Peyer's patch (tissue), 4 donors: Measurements from ENCODE around the gene CNFN.

Experiments
- POLR2A ChIP-seq, 2 donors: fragments of 450-650 bp; IDR thresholded peaks; one replicate each; pipeline ENCODE4 v1.5.1; 2017; ENCODE audit warnings: antibody characterized with exemption in 2 of 2, mild to moderate bottlenecking in 2 of 2, moderate library complexity in 2 of 2
- TF ChIP-seq, protein P1 (sequence below), 6 experiments: fragments of 450-650 bp in 4 of 6; fragments of 200-600 bp in 2 of 6; sonication (generic) in 1 of 6; IDR thresholded peaks; one replicate each; pipeline ENCODE4 v1.5.1; 2017 to 2019; ENCODE audit warnings: antibody characterized with exemption in 6 of 6, mild to moderate bottlenecking in 3 of 6, moderate library complexity in 1 of 6

DNA sequence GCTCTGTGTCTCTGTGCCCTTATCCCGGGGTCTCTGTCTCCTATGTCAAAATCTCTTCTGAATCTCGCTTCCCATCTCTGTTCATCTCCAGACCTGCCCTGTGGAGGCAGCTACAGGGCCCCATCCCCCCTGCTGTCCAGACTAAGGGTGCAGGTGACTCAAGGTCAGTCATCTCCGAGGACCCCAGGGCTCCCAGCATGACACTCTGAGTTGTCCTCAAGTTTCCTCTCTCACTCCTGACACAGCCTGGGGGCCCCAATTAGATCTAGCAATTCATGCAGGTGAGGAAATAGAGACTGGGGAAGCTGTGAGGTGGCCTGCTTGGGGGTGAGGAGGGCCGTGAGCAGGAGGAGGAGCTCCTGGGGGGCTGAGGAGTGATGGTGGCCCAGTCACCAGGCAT lies 2.1 kb upstream of the CNFN start:
- TF ChIP-seq POLR2A (IDR thresholded peaks at IDR 0.05): no peak
- TF ChIP-seq, protein P1, sequence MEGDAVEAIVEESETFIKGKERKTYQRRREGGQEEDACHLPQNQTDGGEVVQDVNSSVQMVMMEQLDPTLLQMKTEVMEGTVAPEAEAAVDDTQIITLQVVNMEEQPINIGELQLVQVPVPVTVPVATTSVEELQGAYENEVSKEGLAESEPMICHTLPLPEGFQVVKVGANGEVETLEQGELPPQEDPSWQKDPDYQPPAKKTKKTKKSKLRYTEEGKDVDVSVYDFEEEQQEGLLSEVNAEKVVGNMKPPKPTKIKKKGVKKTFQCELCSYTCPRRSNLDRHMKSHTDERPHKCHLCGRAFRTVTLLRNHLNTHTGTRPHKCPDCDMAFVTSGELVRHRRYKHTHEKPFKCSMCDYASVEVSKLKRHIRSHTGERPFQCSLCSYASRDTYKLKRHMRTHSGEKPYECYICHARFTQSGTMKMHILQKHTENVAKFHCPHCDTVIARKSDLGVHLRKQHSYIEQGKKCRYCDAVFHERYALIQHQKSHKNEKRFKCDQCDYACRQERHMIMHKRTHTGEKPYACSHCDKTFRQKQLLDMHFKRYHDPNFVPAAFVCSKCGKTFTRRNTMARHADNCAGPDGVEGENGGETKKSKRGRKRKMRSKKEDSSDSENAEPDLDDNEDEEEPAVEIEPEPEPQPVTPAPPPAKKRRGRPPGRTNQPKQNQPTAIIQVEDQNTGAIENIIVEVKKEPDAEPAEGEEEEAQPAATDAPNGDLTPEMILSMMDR (IDR thresholded peaks at IDR 0.05): no peak
